Natural killer cell (primary cell): ENCODE results near the gene SYT3. TPM values are rescaled to one million over a fixed set of nuclear protein-coding genes. Genes with fewer than 3 reads are reported as not detected.

Source experiments
- ATAC-seq, 3 donors: fragments of 150-1000 bp in 2 of 3; fragments of 200-7000 bp in 1 of 3; cut with Tn5 transposase; 1 replicate in 1 of 3; 2 replicates in 2 of 3; pipeline ENCODE4 v1.10.0; 2021; ENCODE audit warnings: mild to moderate bottlenecking in 2 of 3, moderate library complexity in 2 of 3
- DNase-seq, 2 donors: peaks; one replicate each; pipeline versions ENCODE4 v3.0.0 to v3.0.0-alpha.2; 2013 to 2021; ENCODE audit warnings: mixed read lengths in 1 of 2
- H3K27ac ChIP-seq: one replicate; pipeline ENCODE4 v1.5.1; 2013; ENCODE audit warnings: mild to moderate bottlenecking, low read length
- H3K27me3 ChIP-seq: one replicate; pipeline ENCODE4 v1.6.1; 2013; ENCODE audit warnings: low read length; ENCODE audit not compliant: control insufficient read depth, insufficient read depth
- H3K36me3 ChIP-seq: one replicate; pipeline ENCODE4 v1.6.1; 2013; ENCODE audit warnings: low read length; ENCODE audit not compliant: control insufficient read depth, insufficient read depth
- H3K4me1 ChIP-seq: one replicate; pipeline ENCODE4 v1.6.1; 2013; ENCODE audit warnings: low read length; ENCODE audit not compliant: control insufficient read depth, insufficient read depth
- H3K4me3 ChIP-seq: one replicate; pipeline ENCODE4 v1.5.1; 2013; ENCODE audit warnings: low read length
- H3K9me3 ChIP-seq: one replicate; pipeline ENCODE4 v1.6.1; 2013; ENCODE audit warnings: low read length; ENCODE audit not compliant: control insufficient read depth, insufficient read depth
- H3K27ac Mint-ChIP-seq, 2 donors: one replicate each; pipeline ENCODE4 v1.8.0; 2022; ENCODE audit warnings: mild to moderate bottlenecking in 2 of 2, mixed read lengths in 2 of 2, moderate library complexity in 1 of 2
- H3K27me3 Mint-ChIP-seq, 2 donors: one replicate each; pipeline ENCODE4 v1.8.0; 2022; ENCODE audit warnings: low read depth in 2 of 2, mixed read lengths in 2 of 2
- H3K36me3 Mint-ChIP-seq: one replicate; pipeline ENCODE4 v1.8.0; 2022; ENCODE audit warnings: mixed read lengths
- H3K4me1 Mint-ChIP-seq, 2 donors: one replicate each; pipeline ENCODE4 v1.8.0; 2022; ENCODE audit warnings: mixed read lengths in 2 of 2
- H3K4me3 Mint-ChIP-seq: one replicate; pipeline ENCODE4 v1.8.0; 2022; ENCODE audit warnings: mild to moderate bottlenecking, moderate library complexity, mixed read lengths
- H3K9me3 Mint-ChIP-seq, 2 donors: one replicate each; pipeline ENCODE4 v1.8.0; 2022; ENCODE audit warnings: mixed read lengths in 2 of 2
- CTCF ChIP-seq: fragments of 200-600 bp; IDR thresholded peaks from one replicate; pipeline ENCODE4 v1.8.0; 2022; ENCODE audit warnings: antibody characterized with exemption
- WGBS: methylation state at CpG from one replicate; pipeline ENCODE4 v1.1.7; 2013; ENCODE audit warnings: missing lambda C conversion rate; ENCODE audit not compliant: insufficient coverage; 5-methylcytosine and 5-hydroxymethylcytosine counted together
- intact Hi-C: fragments of 100-400 bp; cut with micrococcal nuclease; formaldehyde crosslinking; loops from one replicate; pipeline ENCODE4 v1.14.2; 2022
- total RNA-seq, 4 donors: library from RNA; stranded (reverse); fragments of 120-200 nt in 1 of 4; gene quantifications; one replicate each; pipeline versions ENCODE4 v1.2.3 to v1.2.4, GENCODE V29; 2013 to 2022

SYT3 gene
- total RNA-seq, 3 donors from 2014 or later (not counting 1 experiment from before 2014, with no cell fraction given): not detected

GRCh38 chr19:50649433-50650391 is 10.0 kb upstream of the SYT3 start, which contains the start of gene C19orf81:
TSS of gene C19orf81 (plus strand) at chr19:50649445. CDS start at chr19:50649445, 0 bp downstream.
- no peak within 1 kb of the TSS for H3K4me3 Mint-ChIP-seq
- no peak for DNase-seq
- no peaks in the 10 kb centered on the region for H3K9me3 ChIP-seq
- no peaks in the 10 kb centered on the region for H3K4me1 ChIP-seq
- peaks cover 27% of the 10 kb centered on the region in 2 donors for H3K27me3 Mint-ChIP-seq
- intact Hi-C loops: no loop called here
- no peaks in the 10 kb centered on the region for H3K27me3 ChIP-seq
- no peaks in the 10 kb centered on the region for H3K4me1 Mint-ChIP-seq
- H3K27ac ChIP-seq: no peak within 1 kb of the TSS
- ATAC-seq: no peak
- peaks cover 1% of the 10 kb centered on the region for H3K36me3 Mint-ChIP-seq
- H3K4me3 ChIP-seq: no peak within 1 kb of the TSS
- WGBS: 38% methylated on average over 7 of the region's 7 CpGs
- no peaks in the 10 kb centered on the region for H3K36me3 ChIP-seq
- no peak for TF ChIP-seq CTCF
- H3K27ac Mint-ChIP-seq: no peak within 1 kb of the TSS
- peaks cover 0 to 3% of the 10 kb centered on the region in 2 donors for H3K9me3 Mint-ChIP-seq

- no peak overlapping the region for H3K4me3 Mint-ChIP-seq
- Histone ChIP-seq H3K27ac (no peak overlapping the region), H3K4me3 (no peak overlapping the region), H3K36me3 (no peaks in the 10 kb centered on the region), H3K27me3 (no peaks in the 10 kb centered on the region), H3K9me3 (no peaks in the 10 kb centered on the region), H3K4me1 (no peaks in the 10 kb centered on the region)
- no peak for DNase-seq
- no peaks in the 10 kb centered on the region for H3K9me3 Mint-ChIP-seq
- H3K36me3 Mint-ChIP-seq: no peaks in the 10 kb centered on the region
- no peak overlapping the region for H3K27ac Mint-ChIP-seq
- intact Hi-C loops: no loop called here
- TF ChIP-seq CTCF: no peak
- H3K27me3 Mint-ChIP-seq: peaks cover 17 to 21% of the 10 kb centered on the region in 2 donors
- 46% methylated on average over 5 of the region's 5 CpGs for WGBS
- H3K4me1 Mint-ChIP-seq: no peaks in the 10 kb centered on the region
- no peak for ATAC-seq
Measured at GRCh38 chr19:50648659-50649058, 9.0 kb upstream of the SYT3 start.

GRCh38 chr19:50647879-50648615 is 8.4 kb upstream of the SYT3 start:
- H3K36me3 ChIP-seq: no peaks in the 10 kb centered on the region
- intact Hi-C loops: no loop called here
- H3K4me1 Mint-ChIP-seq: no peaks in the 10 kb centered on the region
- TF ChIP-seq CTCF: no peak
- DNase-seq: no peak
- no peaks in the 10 kb centered on the region for H3K36me3 Mint-ChIP-seq
- WGBS: 61% methylated on average over 10 of the region's 10 CpGs
- no peaks in the 10 kb centered on the region for H3K9me3 Mint-ChIP-seq
- peaks cover 2% of the 10 kb centered on the region for H3K27me3 ChIP-seq
- no peak overlapping the region for H3K27ac ChIP-seq
- H3K4me3 Mint-ChIP-seq: no peak overlapping the region
- no peaks in the 10 kb centered on the region for H3K9me3 ChIP-seq
- H3K4me1 ChIP-seq: no peaks in the 10 kb centered on the region
- H3K4me3 ChIP-seq: no peak overlapping the region
- ATAC-seq: no peak
- H3K27me3 Mint-ChIP-seq: peaks cover 17 to 18% of the 10 kb centered on the region in 2 donors
- H3K27ac Mint-ChIP-seq: no peak overlapping the region
